T-helper 1 cell treated with Interleukin-12 subunit alpha and Interleukin-12 subunit beta and Interleukin-4 antibody, amounts not matched to agents 30 ng/mL and 1 ng/mL, for 36 hours (primary cell): ENCODE results near the gene SUGCT. TPM values are rescaled to one million over a fixed set of nuclear protein-coding genes. Genes with fewer than 3 reads are reported as not detected.

ENCODE experiments used
- intact Hi-C: fragments of 100-400 bp; cut with micrococcal nuclease; formaldehyde crosslinking; loops from one replicate; pipeline ENCODE4 v1.15.1; 2024
- total RNA-seq: library from RNA; stranded (reverse); gene quantifications from 2 replicates; pipeline ENCODE4 v1.2.3, GENCODE V29; 2022

SUGCT gene
- total RNA-seq, 1 donor from 2014 or later: not detected

GRCh38 chr7:40316176-40316575, 181.4 kb downstream of the SUGCT start:
- intact Hi-C loops: no loop called here

GRCh38 chr7:40324914-40325313, 190.1 kb downstream of the SUGCT start:
- intact Hi-C loops: no loop called here

- intact Hi-C loops: no loop called here
Observed at GRCh38 chr7:40327113-40327512, 192.3 kb downstream of the SUGCT start.

GRCh38 chr7:40327873-40328272, 193.1 kb downstream of the SUGCT start:
- intact Hi-C loops: loop anchor here (2.0 kb wide), 1 partner anchor 1369 kb away; no protein-coding TSS in a partner anchor

GRCh38 chr7:40329601-40330153, 194.9 kb downstream of the SUGCT start:
- intact Hi-C loops: loop anchor here (1.0 to 2.0 kb wide), 3 partner anchors 276 to 1376 kb away; no protein-coding TSS in a partner anchor

GRCh38 chr7:40330408-40330807, 195.6 kb downstream of the SUGCT start:
- intact Hi-C loops: no loop called here

GRCh38 chr7:40331915-40332314, 197.1 kb downstream of the SUGCT start:
- intact Hi-C loops: no loop called here

GRCh38 chr7:40332516-40332915, 197.7 kb downstream of the SUGCT start:
- intact Hi-C loops: no loop called here

GRCh38 chr7:40341836-40342235, 207.0 kb downstream of the SUGCT start:
- intact Hi-C loops: no loop called here

GRCh38 chr7:40346554-40346953, 211.7 kb downstream of the SUGCT start:
- intact Hi-C loops: no loop called here

- intact Hi-C loops: no loop called here
Observed at GRCh38 chr7:40348126-40348728, 213.4 kb downstream of the SUGCT start.

GRCh38 chr7:40350100-40350499, 215.3 kb downstream of the SUGCT start:
- intact Hi-C loops: no loop called here

GRCh38 chr7:40354711-40355110, 219.9 kb downstream of the SUGCT start:
- intact Hi-C loops: no loop called here

GRCh38 chr7:40356312-40356711, 221.5 kb downstream of the SUGCT start:
- intact Hi-C loops: no loop called here

GRCh38 chr7:40356871-40357709, 222.3 kb downstream of the SUGCT start:
- intact Hi-C loops: no loop called here

- intact Hi-C loops: no loop called here
Observed at GRCh38 chr7:40369641-40370277, 235.0 kb downstream of the SUGCT start.

GRCh38 chr7:40371806-40372440, 237.1 kb downstream of the SUGCT start:
- intact Hi-C loops: no loop called here

- intact Hi-C loops: no loop called here
Observed at GRCh38 chr7:40374575-40374974, 239.8 kb downstream of the SUGCT start.

GRCh38 chr7:40380111-40380510, 245.3 kb downstream of the SUGCT start:
- intact Hi-C loops: no loop called here

- intact Hi-C loops: no loop called here
Observed at GRCh38 chr7:40382145-40382544, 247.3 kb downstream of the SUGCT start.

- intact Hi-C loops: no loop called here
Observed at GRCh38 chr7:40393660-40394059, 258.9 kb downstream of the SUGCT start.
